H1 (cell line): ENCODE data around the gene ARHGEF10L.

Experiments
- ATF3 ChIP-seq: IDR thresholded peaks from 2 replicates; pipeline ENCODE4 v1.6.1; 2011; ENCODE audit warnings: low read depth, mild to moderate bottlenecking, low read length; ENCODE audit not compliant: insufficient read depth
- CHD2 ChIP-seq: IDR thresholded peaks from 2 replicates; pipeline ENCODE4 v1.6.1; 2012; ENCODE audit warnings: low read length, improper control_type of control experiment
- CTCF ChIP-seq, 3 experiments: IDR thresholded peaks; 1 replicate in 2 of 3; 2 replicates in 1 of 3; pipeline versions ENCODE4 v1.5.1 to v1.6.1; 2011; ENCODE audit warnings: low read length in 3 of 3, mild to moderate bottlenecking in 3 of 3, inconsistent platforms in 2 of 3, low read depth in 1 of 3, moderate library complexity in 1 of 3; ENCODE audit not compliant: insufficient read depth in 1 of 3; ENCODE audit errors: control extremely low read depth in 1 of 3
- POLR2A ChIP-seq, 2 experiments: IDR thresholded peaks; 1 replicate in 1 of 2; 2 replicates in 1 of 2; pipeline ENCODE4 v1.6.1; 2011; ENCODE audit warnings: low read depth in 2 of 2, low read length in 2 of 2, mild to moderate bottlenecking in 2 of 2; ENCODE audit errors: control extremely low read depth in 1 of 2
- POLR2AphosphoS5 ChIP-seq: IDR thresholded peaks from 2 replicates; pipeline ENCODE4 v1.6.1; 2011; ENCODE audit warnings: low read depth, low read length
- ZNF274 ChIP-seq: IDR thresholded peaks from 2 replicates; pipeline ENCODE4 v1.7.0; 2012; ENCODE audit warnings: low read length, borderline replicate concordance; ENCODE audit errors: extremely low read depth

- TF ChIP-seq POLR2A (IDR thresholded peaks at IDR 0.05; ENCODE audit: control extremely low read depth in 1 of 2, low read depth in 2 of 2, low read length in 2 of 2): no peak
- no peak for TF ChIP-seq POLR2AphosphoS5
- no peak for TF ChIP-seq CHD2
- TF ChIP-seq CTCF (IDR thresholded peaks at IDR 0.05; ENCODE audit: control extremely low read depth in 1 of 3, insufficient read depth in 1 of 3, low read depth in 1 of 3, low read length in 3 of 3): no peak
- no peak for TF ChIP-seq ATF3
- no peak for TF ChIP-seq ZNF274
Measured at GRCh38 chr1:17538428-17539117, 925 bp upstream of the ARHGEF10L start.
